GM12864 (cell line): ENCODE measurements around the gene LDAH.

ENCODE experiments used
- DNase-seq: peaks from one replicate; pipeline ENCODE4 v3.0.0-alpha.2; 2011; ENCODE audit warnings: low read depth
- H3K4me3 ChIP-seq: 2 replicates; pipeline ENCODE4 v1.5.1; 2011; ENCODE audit warnings: mild to moderate bottlenecking, low read depth, low read length, control low read depth
- TF ChIP-seq, protein P1 (sequence below): IDR thresholded peaks from 2 replicates; pipeline ENCODE4 v1.5.1; 2011; ENCODE audit warnings: low read depth, mild to moderate bottlenecking, moderate library complexity, low read length, control low read depth, inconsistent platforms; ENCODE audit errors: missing control alignments

Gene LDAH

DNA sequence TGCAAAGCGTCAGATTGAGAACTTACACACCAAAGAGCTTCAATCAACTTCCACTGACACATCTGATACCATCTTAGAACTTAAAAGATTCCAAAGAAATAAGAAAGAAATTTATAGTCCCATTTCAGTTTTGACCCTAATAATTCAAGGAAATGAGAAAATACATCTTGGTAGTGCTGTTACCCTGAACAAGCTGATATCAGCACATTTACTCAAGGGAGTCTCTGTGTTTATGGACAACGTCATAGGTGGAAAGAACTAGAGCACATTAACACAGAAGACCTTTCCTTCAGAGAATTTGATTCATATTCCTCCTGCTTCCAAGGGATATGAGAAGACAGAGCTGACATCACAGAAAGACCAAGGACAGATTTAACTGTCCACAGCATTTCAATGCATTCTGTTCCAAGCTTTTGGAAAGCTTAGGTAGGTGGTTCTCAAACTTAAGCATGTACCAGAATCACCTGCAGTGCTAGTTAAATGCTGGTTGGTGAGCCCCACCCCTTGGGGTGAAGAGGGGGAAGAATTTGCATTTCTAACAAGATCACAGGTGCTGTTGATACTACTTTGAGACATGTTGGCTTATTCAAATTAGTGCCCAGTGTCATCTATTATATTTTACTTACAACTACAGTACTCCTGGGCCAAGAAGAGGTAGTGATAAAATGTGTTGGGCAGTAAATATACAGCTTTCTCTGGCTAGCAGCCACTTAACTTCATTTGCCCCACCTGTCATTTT, 59.8 kb downstream of the LDAH start:
- TF ChIP-seq, protein P1, sequence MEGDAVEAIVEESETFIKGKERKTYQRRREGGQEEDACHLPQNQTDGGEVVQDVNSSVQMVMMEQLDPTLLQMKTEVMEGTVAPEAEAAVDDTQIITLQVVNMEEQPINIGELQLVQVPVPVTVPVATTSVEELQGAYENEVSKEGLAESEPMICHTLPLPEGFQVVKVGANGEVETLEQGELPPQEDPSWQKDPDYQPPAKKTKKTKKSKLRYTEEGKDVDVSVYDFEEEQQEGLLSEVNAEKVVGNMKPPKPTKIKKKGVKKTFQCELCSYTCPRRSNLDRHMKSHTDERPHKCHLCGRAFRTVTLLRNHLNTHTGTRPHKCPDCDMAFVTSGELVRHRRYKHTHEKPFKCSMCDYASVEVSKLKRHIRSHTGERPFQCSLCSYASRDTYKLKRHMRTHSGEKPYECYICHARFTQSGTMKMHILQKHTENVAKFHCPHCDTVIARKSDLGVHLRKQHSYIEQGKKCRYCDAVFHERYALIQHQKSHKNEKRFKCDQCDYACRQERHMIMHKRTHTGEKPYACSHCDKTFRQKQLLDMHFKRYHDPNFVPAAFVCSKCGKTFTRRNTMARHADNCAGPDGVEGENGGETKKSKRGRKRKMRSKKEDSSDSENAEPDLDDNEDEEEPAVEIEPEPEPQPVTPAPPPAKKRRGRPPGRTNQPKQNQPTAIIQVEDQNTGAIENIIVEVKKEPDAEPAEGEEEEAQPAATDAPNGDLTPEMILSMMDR = no peak
- no peak for DNase-seq
- H3K4me3 ChIP-seq = no peak overlapping the region

DNA sequence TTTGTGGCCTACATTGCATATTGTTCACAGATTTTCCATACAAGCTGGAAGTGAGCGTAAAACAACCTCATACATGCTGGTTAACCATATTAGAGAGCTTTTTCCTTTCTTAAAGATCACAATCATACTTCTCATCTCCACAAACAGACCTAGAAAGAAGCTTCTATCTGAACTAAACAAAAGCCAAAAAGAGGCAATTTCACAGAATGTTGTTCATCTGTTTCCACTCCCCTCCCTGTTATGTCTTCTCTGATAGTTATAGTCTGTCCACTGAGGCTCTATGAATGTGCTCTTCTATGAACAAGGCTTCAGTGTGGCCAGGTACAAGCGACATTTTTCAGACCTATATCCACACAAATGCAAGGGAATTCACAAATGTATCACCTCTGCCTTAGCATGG, 63.4 kb downstream of the LDAH start:
- no peak for DNase-seq
- no peak overlapping the region for H3K4me3 ChIP-seq
- TF ChIP-seq, protein P1 = no peak

DNA sequence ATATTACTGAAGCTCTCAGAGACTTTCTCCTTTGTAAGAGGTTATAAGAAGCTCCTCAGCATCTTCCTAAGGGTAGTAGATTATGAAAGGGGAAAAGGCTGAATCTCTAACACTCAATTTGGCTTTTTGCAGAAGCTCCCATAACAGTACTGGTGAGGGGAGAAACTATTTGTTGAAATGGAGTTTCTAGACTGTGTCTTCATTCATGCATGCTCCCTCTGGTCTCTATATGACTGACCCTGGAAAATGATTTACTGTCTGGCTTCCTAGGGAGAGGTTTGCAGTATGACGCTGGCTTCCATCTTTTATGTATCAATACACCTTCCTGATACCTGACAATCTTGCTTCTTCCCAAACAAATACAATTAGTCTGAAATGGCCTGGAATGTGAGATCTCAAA, 63.9 kb downstream of the LDAH start:
- H3K4me3 ChIP-seq = no peak overlapping the region
- TF ChIP-seq, protein P1 = no peak
- DNase-seq = no peak

DNA sequence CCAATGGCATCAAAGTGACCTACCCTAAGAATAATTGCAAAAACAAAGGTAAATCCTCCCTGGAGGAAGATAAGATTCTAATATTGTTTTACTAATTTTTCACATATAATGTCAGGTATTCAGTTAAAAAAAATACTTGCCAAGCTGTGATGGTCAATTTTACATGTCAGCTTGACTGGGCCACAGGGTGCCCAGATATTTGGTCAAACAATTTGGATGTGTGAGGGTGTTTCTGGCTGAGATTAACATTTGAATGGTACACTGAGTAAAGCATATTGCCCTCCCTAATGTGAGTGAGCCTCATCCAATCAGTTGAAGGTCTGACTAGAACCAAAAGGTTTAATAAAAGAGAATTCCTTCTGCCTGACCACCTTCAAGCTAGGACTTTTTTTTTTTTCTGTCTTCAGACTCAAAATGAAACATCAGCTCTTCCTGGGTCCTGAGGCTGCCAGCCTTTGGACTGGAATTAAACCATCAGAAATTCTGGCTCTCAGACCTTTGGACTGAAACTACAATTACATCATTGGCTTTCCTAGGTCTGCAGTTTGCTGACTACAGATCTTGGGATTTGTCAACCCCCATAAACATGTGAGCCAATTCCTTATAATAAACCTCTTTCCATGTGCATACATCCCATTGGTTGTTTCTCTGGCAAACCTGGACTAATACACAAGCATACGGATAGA, 65.4 kb downstream of the LDAH start:
- DNase-seq = no peak
- no peak overlapping the region for H3K4me3 ChIP-seq
- TF ChIP-seq, protein P1 = no peak

DNA sequence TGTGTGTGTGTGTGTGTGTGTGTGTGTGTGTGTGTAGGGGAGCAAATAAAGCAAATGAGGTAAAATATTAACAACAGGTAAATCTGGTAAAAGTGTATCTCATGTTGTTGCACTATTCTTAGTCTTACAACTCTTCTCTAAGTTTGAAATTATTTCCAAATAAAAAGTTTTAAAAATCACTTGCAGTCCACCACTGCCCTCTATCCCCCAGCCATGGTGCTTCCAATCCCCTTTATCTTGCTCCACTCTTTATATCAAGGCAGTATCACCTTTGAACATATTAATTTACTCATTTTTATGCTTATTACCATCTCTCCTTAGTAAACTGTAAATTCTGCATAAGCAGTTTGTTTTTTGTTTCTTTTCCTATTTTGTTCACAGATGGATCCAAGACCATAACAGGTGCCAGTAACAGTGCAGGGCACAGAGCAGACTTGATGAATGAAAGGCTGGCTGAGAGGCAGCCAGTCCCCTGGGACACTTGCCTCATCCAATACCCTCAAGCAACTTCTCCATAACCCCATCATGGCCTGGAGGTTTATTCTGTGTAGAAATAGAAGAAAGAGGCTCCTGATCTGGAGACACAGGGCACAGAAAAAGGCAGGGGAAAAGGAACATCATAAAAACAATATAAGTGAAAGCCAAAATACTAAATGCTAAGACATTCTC, 67.6 kb downstream of the LDAH start:
- TF ChIP-seq, protein P1 = no peak
- H3K4me3 ChIP-seq = no peak overlapping the region
- DNase-seq = no peak

DNA sequence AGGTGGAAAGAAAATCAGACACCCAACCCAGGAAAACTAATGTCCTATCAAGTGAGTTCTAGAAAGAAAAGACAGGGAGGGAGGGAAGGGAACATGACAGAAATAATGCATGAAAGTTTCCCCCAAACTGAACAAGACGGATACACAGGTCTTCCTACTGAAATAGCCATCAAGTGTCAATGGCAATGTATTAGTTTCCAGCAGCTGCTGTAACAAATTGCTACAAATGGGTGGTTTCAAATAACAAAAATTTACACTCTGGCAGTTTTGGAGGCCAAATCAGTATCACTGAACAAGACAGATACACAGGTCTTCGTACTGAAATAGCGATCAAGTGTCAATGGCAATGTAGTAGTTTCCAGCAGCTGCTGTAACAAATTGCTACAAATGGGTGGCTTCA, 70.6 kb downstream of the LDAH start:
- TF ChIP-seq, protein P1 = no peak
- no peak for DNase-seq
- no peak overlapping the region for H3K4me3 ChIP-seq
